ENCODE data around the gene NDFIP1. TPM values are rescaled to one million over a fixed set of nuclear protein-coding genes. Genes with fewer than 3 reads are reported as not detected.

NDFIP1 gene
- total RNA-seq, 4 donors from 2014 or later: 30.5 to 112 (median 93.0) TPM

DNA sequence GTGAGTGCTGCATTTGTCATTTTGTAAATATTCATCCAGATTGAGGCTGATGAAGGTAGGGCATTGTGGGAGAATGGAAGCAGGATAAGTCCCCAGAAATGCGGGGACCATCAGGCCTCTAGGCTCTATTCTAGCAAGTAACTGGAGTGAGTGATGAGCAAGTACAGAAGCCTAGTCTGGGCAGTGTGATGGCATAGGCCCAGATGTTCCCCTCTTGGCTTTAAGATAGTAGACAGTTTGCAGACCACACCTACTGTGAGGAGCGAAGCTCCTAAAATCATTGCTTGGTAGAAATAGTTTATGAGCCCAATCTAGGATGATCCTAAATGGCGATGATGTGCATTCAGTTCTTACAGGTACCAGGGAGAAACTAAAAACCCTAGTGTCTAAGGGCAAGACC is 24.3 kb downstream of the NDFIP1 start:
- no peak for DNase-seq
- Histone ChIP-seq H3K27ac (no peak overlapping the region), H3K27me3 (no peaks in the 10 kb centered on the region), H3K36me3 (peaks cover 0 to 36% (median 0%) of the 10 kb centered on the region in 3 donors), H3K4me3 (no peak overlapping the region), H3K4me1 (peaks cover 0 to 16% (median 0%) of the 10 kb centered on the region in 4 donors), H3K9me3 (no peaks in the 10 kb centered on the region)
- TF ChIP-seq POLR2A (IDR thresholded peaks at IDR 0.05): no peak
- TF ChIP-seq, protein P1, sequence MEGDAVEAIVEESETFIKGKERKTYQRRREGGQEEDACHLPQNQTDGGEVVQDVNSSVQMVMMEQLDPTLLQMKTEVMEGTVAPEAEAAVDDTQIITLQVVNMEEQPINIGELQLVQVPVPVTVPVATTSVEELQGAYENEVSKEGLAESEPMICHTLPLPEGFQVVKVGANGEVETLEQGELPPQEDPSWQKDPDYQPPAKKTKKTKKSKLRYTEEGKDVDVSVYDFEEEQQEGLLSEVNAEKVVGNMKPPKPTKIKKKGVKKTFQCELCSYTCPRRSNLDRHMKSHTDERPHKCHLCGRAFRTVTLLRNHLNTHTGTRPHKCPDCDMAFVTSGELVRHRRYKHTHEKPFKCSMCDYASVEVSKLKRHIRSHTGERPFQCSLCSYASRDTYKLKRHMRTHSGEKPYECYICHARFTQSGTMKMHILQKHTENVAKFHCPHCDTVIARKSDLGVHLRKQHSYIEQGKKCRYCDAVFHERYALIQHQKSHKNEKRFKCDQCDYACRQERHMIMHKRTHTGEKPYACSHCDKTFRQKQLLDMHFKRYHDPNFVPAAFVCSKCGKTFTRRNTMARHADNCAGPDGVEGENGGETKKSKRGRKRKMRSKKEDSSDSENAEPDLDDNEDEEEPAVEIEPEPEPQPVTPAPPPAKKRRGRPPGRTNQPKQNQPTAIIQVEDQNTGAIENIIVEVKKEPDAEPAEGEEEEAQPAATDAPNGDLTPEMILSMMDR (IDR thresholded peaks at IDR 0.05): no peak

DNA sequence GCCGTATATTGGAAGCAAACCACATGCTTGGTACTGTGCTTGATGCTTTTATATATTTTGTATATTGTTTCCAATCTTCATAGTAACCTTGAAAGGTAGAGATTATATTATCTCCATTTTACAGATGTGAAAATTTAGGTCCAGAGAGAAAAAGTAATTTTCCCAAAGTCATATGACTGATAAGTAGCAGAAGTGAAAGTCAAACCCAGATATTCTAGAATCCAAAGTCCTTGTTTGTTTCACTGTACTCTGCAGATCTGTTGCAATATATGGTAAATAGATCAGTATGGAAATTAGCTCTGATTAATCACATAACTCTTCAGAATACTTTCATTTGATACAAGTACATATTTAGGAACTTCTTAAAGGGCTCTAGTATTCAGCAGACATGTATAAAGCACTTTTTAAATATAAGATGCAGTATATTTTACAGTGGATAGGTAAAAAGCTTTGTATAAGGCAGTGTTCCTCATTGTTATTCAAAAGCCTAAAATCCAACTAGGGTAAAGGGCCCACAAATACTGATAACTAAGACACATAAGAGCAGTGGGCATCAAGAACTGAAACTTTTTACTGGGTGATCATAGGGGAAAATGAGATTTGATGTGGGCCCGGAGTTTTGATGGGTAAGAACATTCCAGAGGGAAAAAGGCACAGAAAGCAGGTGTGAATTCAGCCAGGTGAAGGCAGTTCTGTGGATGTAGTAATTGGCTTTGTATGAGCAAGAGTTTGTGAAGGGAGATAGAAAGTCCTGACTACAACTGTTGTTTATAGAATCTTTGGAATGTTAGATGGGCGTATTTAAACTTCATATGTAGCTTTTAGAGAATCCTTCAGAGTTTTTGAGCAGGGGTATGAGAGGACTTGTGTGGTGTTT is 25.0 kb downstream of the NDFIP1 start:
- DNase-seq: no peak
- no peak overlapping the region for H3K4me3 ChIP-seq
- peaks cover 0 to 42% (median 0%) of the 10 kb centered on the region in 3 donors for H3K36me3 ChIP-seq
- TF ChIP-seq, protein P1 (IDR thresholded peaks at IDR 0.05): no peak
- TF ChIP-seq POLR2A (IDR thresholded peaks at IDR 0.05): no peak
- peaks cover 0 to 10% (median 0%) of the 10 kb centered on the region in 4 donors for H3K4me1 ChIP-seq
- peak overlapping the region in 1 of 4 donors; percentile 5 for H3K27ac ChIP-seq
- no peaks in the 10 kb centered on the region for H3K27me3 ChIP-seq
- H3K9me3 ChIP-seq: no peaks in the 10 kb centered on the region

DNA sequence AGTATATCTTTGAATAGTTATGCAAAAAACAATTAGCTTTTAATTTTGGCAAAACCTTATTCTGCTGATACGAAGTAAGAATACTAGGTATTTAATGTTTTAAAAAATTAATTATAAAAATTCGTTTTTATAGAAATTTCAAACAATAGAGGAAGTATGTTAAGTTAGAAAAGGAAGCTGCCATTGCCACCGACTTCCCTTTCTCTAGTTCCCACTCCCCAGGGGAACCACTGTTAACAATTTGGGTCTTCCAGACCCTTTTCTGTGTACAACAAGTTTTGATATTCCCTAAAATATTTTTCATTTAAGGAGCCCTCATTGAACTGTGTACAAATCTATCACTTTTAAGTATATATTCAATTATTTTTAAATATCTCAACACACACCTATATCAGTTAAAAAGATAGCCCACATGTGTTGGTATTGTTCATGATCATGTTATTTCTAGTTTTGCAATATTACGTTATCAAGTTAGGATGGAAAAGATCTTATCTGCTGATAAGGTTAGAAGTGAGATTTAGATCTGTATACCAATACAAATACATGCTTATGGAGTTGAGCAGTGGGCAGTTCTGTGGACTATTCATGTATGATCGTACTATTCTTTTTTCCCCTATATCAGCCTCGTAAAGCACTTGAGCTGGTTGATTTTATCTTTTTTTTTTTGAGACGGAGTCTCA is 25.9 kb downstream of the NDFIP1 start:
- Histone ChIP-seq H3K4me1 (peaks cover 0 to 8% (median 0%) of the 10 kb centered on the region in 4 donors), H3K36me3 (peaks cover 0 to 51% (median 0%) of the 10 kb centered on the region in 3 donors), H3K27ac (no peak overlapping the region), H3K27me3 (no peaks in the 10 kb centered on the region), H3K4me3 (no peak overlapping the region), H3K9me3 (no peaks in the 10 kb centered on the region)
- TF ChIP-seq POLR2A (IDR thresholded peaks at IDR 0.05): no peak
- TF ChIP-seq, protein P1 (IDR thresholded peaks at IDR 0.05): no peak
- no peak for DNase-seq

DNA sequence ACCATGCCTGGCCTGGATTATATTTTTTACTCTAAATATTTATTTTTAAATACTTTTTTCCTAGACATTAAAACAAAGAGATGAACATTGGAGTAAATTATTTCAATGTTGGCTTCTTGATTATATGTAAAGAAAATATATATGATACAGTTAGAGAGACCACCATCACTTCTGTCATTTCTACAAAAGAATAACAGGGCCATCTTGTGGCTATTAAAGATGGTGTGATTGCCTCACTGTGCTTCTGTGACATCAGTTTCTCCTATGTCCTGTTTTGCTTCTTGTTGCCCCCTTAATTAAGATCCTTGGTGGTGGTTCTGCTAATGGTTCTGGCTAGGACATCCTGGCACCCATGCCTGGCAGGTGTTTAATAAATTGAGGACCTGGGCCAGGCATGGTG is 32.9 kb downstream of the NDFIP1 start:
- H3K9me3 ChIP-seq: no peaks in the 10 kb centered on the region
- no peak overlapping the region for H3K4me3 ChIP-seq
- H3K27me3 ChIP-seq: no peaks in the 10 kb centered on the region
- H3K4me1 ChIP-seq: no peaks in the 10 kb centered on the region
- no peak for DNase-seq
- no peak for TF ChIP-seq POLR2A (IDR thresholded peaks at IDR 0.05)
- TF ChIP-seq, protein P1 (IDR thresholded peaks at IDR 0.05): peak in 1 of 6 experiments; percentile 14
- H3K36me3 ChIP-seq: peaks cover 0 to 66% (median 0%) of the 10 kb centered on the region in 3 donors
- H3K27ac ChIP-seq: no peak overlapping the region

DNA sequence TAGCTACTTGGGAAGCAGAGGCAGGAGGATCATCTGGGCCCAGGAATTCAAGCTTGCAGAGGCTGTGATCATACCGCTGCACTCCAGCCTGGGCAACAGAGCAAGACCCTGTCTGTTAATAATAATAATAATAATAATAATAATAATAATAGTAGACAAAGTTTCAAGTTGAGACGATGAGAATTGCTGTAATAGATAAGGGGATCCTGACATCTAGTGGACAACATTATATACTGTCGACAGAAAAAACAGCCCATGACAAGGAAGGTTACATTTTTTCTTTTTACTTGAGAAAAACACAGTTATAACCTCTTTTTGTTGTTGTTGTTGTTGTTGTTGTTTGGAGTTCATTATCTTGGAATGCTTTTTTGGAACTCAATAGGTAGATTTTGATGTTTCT is 35.3 kb downstream of the NDFIP1 start:
- Histone ChIP-seq H3K4me3 (no peak overlapping the region), H3K27me3 (no peaks in the 10 kb centered on the region), H3K36me3 (peaks cover 0 to 71% (median 0%) of the 10 kb centered on the region in 3 donors), H3K27ac (no peak overlapping the region), H3K9me3 (no peaks in the 10 kb centered on the region), H3K4me1 (no peaks in the 10 kb centered on the region)
- TF ChIP-seq POLR2A (IDR thresholded peaks at IDR 0.05): no peak
- TF ChIP-seq, protein P1 (IDR thresholded peaks at IDR 0.05): peak in 5 of 6 experiments; percentile 51 to 71 (median 62)
- no peak for DNase-seq

Measured in Peyer's patch (tissue), 4 donors.